ENCODE measurements around the gene NSMCE3.
"Not testable (repeated sequence)": the region's sequence is repeated elsewhere in the genome, so short reads cannot be mapped to it uniquely, and the experiment has no call there.

NSMCE3 gene

DNA sequence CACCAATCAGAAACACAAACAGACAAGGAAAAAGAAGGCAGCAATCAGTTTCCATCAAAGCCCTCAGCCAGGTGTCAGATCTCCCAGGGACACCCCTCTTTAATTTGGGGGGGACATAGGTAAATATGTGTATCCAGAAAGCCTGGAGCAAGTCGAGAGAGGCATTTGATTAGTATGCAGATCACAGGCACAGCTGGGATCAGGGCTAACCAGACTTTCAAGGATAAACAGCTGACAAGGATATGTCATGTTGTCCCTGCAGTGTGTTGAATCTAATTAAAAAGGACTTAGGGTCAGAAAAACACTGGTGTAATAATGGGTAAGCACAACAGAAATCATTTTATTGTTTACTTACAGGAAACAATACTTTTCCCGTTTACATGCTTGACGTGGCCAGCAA lies 30.2 kb downstream of the NSMCE3 start:
- Histone ChIP-seq H3K9me3 (ENCODE audit: low read depth, low read length) (no peaks in the 10 kb centered on the region), H3K27ac (no peak overlapping the region), H3K9ac (ENCODE audit: insufficient read length) (no peak overlapping the region), H3K36me3 (ENCODE audit: insufficient read depth, low read length) (no peaks in the 10 kb centered on the region), H3K4me3 (no peak overlapping the region)
- DNase-seq (ENCODE audit: low read depth, low spot score) = no peak
- TF ChIP-seq EZH2 (IDR thresholded peaks at IDR 0.05) (no peak), FOXP2 (optimal IDR thresholded peaks at IDR 0.05; ENCODE audit: control extremely low read depth, extremely low read length, insufficient read depth) (no peak), POLR2AphosphoS5 (IDR thresholded peaks at IDR 0.05; ENCODE audit: borderline replicate concordance, low read depth, low read length) (no peak)

DNA sequence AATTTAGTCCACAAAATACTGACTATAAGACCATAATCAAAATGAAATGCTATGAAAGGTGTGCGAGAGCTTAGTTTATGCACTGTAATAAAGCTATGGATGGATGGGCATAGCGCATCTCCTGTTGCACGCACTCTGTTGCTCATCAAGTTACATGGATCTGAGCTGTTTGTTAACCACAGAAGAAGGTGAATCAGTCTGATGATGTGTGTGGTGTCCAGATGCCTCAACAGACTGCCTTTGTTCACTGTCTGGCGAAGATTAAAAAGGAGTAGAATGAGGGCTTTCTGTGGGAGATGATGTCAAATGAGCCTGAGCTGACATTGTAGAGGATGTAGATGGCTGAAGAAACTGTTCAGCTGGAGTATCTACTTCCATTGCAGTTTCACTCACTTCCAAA lies 36.1 kb downstream of the NSMCE3 start:
- TF ChIP-seq EZH2 (IDR thresholded peaks at IDR 0.05) = no peak
- TF ChIP-seq POLR2AphosphoS5 (IDR thresholded peaks at IDR 0.05; ENCODE audit: borderline replicate concordance, low read depth, low read length) = no peak
- H3K9me3 ChIP-seq (ENCODE audit: low read depth, low read length) = no peaks in the 10 kb centered on the region
- DNase-seq (ENCODE audit: low read depth, low spot score) = no peak
- no peaks in the 10 kb centered on the region for H3K36me3 ChIP-seq (ENCODE audit: insufficient read depth, low read length)
- no peak overlapping the region for H3K4me3 ChIP-seq
- H3K9ac ChIP-seq (ENCODE audit: insufficient read length) = no peak overlapping the region
- H3K27ac ChIP-seq = no peak overlapping the region

DNA sequence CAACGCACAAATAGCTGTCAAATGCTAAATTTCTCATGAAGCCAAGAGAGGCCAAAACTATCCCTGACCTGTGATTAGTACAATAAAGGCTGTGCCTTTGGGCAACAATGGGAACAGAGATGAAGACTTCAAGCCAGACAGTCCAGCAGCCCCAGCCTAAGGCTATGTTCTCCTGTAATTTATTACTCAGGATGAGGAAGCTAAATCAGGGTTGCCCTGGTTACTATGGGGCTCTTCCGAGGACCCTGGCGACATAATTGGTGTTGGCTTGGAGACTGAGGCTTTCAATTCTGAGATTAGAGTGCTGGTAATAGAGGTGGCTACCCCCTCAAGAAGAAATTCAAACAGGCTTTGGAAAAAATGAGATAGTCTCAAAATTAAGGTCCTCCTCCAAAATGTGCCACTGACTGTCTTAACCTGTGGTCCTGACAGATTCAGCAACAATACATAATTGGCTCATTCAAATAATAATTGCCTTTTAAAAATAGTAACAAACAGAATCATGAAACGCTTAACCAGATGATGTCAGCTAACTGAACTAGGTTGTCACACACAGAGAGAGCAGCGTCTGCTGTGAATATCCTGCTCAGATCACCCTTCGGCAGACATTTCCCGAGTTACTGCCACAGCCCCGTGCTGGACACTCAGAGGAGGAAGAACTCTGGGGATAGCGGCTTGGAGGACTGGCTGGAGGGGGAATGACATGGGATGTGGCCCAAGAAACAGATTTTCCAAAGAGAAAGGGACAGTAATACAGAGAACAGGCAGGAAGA lies 43.0 kb downstream of the NSMCE3 start:
- Histone ChIP-seq H3K9me3 (ENCODE audit: low read depth, low read length) (no peaks in the 10 kb centered on the region), H3K27ac (no peak overlapping the region), H3K9ac (ENCODE audit: insufficient read length) (no peak overlapping the region), H3K4me3 (no peak overlapping the region), H3K36me3 (ENCODE audit: insufficient read depth, low read length) (no peaks in the 10 kb centered on the region)
- no peak for TF ChIP-seq EZH2 (IDR thresholded peaks at IDR 0.05)
- no peak for TF ChIP-seq POLR2AphosphoS5 (IDR thresholded peaks at IDR 0.05; ENCODE audit: borderline replicate concordance, low read depth, low read length)
- TF ChIP-seq FOXP2 (optimal IDR thresholded peaks at IDR 0.05; ENCODE audit: control extremely low read depth, extremely low read length, insufficient read depth) = no peak
- DNase-seq (ENCODE audit: low read depth, low spot score) = no peak

DNA sequence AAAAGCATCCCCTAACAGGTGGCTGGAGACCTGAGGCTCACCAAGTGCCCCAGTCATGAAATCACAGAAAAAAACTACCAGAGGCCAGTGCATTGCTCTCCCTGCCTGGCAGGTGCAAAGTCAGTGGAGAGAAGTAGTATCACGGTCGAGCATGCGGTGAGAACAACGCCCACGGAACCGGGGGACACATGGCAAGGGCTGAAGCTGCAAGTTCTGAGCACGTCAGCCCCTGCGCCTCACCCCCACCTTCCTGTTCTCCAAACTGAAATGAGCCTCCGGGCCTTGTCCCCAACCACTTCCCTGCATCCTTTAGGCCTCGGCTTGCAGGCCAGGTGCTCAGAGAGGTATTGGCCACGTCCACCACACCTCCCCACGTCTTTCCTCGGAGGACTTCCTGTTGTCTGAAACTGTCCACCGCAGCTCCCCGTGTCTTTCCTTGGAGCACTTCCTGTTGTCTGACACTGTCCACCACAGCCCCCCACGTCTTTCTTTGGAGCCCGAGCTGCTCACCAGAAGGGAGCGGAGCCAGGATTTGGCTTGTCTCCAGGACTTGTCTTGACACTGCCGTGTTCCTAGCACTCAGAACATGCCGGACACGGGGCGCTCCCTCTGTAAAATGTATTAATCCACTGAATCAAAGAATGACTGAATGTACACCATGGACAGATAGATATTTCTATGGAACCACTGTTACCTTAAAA lies 43.9 kb downstream of the NSMCE3 start:
- TF ChIP-seq EZH2 (IDR thresholded peaks at IDR 0.05) (no peak), FOXP2 (optimal IDR thresholded peaks at IDR 0.05; ENCODE audit: control extremely low read depth, extremely low read length, insufficient read depth) (no peak), POLR2AphosphoS5 (IDR thresholded peaks at IDR 0.05; ENCODE audit: borderline replicate concordance, low read depth, low read length) (no peak)
- no peak for DNase-seq (ENCODE audit: low read depth, low spot score)
- no peak overlapping the region for H3K4me3 ChIP-seq
- H3K27ac ChIP-seq = no peak overlapping the region
- no peaks in the 10 kb centered on the region for H3K36me3 ChIP-seq (ENCODE audit: insufficient read depth, low read length)
- no peaks in the 10 kb centered on the region for H3K9me3 ChIP-seq (ENCODE audit: low read depth, low read length)
- no peak overlapping the region for H3K9ac ChIP-seq (ENCODE audit: insufficient read length)

DNA sequence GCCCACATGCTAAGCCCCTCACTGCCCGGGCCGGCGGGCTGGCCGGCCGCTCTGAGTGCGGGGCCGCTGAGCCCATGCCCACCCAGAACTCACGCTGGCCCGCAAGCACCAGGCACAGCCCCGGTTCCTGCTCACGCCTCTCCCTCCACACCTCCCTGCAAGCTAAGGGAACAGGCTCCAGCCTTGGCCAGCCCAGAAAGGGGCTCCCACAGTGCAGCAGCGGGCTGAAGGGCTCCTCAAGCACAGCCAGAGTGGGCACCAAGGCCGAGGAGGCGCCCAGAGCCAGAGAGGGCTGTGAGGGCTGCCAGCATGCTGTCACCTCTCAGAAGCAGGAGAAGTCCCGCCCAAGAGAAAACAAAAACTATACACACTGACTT lies 44.6 kb downstream of the NSMCE3 start:
- H3K4me3 ChIP-seq; H3K36me3 ChIP-seq (ENCODE audit: insufficient read depth, low read length); DNase-seq (ENCODE audit: low read depth, low spot score); H3K27ac ChIP-seq; H3K9me3 ChIP-seq (ENCODE audit: low read depth, low read length); H3K9ac ChIP-seq (ENCODE audit: insufficient read length): not testable (repeated sequence)

DNA sequence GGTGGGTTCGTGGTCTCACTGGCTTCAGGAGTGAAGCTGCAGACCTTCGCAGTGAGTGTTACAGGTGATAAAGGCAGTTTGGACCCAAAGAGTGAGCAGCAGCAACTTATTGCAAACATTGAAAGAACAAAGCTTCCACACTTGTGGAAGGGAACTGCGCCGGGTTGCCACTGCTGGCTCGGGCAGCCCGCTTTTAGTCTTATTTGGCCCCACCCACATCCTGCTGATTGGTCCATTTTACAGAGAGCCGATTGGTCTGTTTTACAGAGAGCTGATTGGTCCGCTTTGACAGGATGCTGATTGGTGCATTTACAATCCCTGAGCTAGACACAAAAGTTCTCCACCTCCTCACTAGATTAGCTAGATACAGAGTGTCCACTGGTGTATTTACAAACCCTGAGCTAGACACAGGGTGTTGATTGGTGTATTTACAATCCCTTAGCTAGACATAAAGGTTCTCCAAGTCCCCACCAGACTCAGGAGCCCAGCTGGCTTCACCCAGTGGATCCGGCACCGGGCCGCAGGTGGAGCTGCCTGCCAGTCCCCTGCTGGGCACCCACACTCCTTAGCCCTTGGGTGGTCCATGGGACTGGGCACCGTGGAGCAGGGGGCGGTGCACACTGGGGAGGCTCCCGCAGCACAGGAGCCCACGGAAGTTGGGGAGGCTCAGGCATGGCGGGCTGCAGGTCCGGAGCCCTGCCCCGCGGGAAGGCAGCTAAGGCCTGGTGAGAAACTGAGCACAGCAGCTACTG lies 45.2 kb downstream of the NSMCE3 start:
- DNase-seq (ENCODE audit: low read depth, low spot score); H3K9me3 ChIP-seq (ENCODE audit: low read depth, low read length); H3K27ac ChIP-seq; H3K4me3 ChIP-seq; H3K9ac ChIP-seq (ENCODE audit: insufficient read length); H3K36me3 ChIP-seq (ENCODE audit: insufficient read depth, low read length): not testable (repeated sequence)

DNA sequence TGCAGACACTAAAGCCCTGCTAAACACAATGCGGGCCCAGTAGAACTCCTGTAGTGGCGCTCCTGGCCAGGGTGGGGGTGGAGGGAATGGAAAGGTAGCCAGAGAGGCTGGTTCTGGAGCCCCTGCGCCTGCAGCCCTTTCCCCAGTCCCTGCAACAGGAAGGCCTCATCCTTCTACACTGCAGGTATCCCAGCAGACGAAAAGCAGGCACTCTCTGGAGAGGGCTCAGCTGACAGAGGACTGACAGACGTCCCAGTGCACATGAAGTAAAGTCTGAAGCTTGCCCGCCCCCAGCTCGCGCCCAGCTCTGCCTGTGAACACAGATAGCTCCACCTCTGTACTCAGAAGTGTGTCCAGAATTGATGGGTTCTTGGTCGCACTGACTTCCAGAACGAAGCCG lies 46.0 kb downstream of the NSMCE3 start:
- Histone ChIP-seq H3K36me3 (ENCODE audit: insufficient read depth, low read length) (no peaks in the 10 kb centered on the region), H3K27ac (no peak overlapping the region), H3K9ac (ENCODE audit: insufficient read length) (no peak overlapping the region), H3K4me3 (no peak overlapping the region), H3K9me3 (ENCODE audit: low read depth, low read length) (no peaks in the 10 kb centered on the region)
- TF ChIP-seq POLR2AphosphoS5 (IDR thresholded peaks at IDR 0.05; ENCODE audit: borderline replicate concordance, low read depth, low read length) (no peak), FOXP2 (optimal IDR thresholded peaks at IDR 0.05; ENCODE audit: control extremely low read depth, extremely low read length, insufficient read depth) (no peak), EZH2 (IDR thresholded peaks at IDR 0.05) (no peak)
- DNase-seq (ENCODE audit: low read depth, low spot score) = no peak

DNA sequence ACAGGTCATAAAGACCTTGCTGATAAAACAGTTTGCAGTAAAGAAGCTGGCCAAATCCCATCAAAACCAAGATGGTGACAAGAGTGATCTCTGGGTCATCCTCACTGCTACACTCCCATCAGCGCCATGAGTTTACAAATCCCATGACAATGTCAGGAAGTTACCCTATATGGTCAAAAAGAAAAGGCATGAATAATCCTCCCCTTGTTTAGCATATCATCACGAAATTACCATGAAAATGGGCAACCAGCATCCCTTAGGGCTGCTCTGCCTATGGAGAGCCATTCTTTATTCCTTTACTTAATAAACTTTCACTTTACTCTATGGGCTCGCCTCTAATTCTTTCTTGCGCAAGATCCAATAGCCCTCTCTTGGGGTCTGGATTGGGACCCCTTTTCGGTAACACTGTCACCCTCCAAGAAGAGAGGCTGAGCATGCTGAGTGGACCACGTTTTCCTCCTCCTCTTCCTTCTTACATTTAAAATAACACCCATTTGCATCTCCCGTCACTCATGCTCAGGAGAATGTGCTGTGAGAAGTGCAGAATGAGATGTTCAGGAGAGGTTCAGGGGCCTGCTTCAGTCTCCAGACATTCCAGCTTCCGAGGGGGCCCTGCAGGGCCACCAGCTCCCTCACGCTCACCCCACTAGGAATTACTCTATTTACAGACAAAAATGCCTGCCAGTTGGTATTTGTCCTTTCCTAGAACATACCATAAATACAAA lies 47.3 kb downstream of the NSMCE3 start:
- no peaks in the 10 kb centered on the region for H3K9me3 ChIP-seq (ENCODE audit: low read depth, low read length)
- H3K36me3 ChIP-seq (ENCODE audit: insufficient read depth, low read length) = no peaks in the 10 kb centered on the region
- no peak overlapping the region for H3K9ac ChIP-seq (ENCODE audit: insufficient read length)
- H3K27ac ChIP-seq = no peak overlapping the region
- no peak for DNase-seq (ENCODE audit: low read depth, low spot score)
- no peak overlapping the region for H3K4me3 ChIP-seq
- no peak for TF ChIP-seq FOXP2 (optimal IDR thresholded peaks at IDR 0.05; ENCODE audit: control extremely low read depth, extremely low read length, insufficient read depth)
- TF ChIP-seq POLR2AphosphoS5 (IDR thresholded peaks at IDR 0.05; ENCODE audit: borderline replicate concordance, low read depth, low read length) = no peak
- no peak for TF ChIP-seq EZH2 (IDR thresholded peaks at IDR 0.05)

Data from SK-N-MC (cell line).